Measurements from ENCODE around the gene MAST4. TPM values are rescaled to one million over a fixed set of nuclear protein-coding genes. Genes with fewer than 3 reads are reported as not detected.
"Not testable (repeated sequence)": the region's sequence is repeated elsewhere in the genome, so short reads cannot be mapped to it uniquely, and the experiment has no call there.

MAST4 gene
- total RNA-seq, 1 experiment from 2014 or later: 6.8 TPM

- DNase-seq (ENCODE audit: low read depth): no peak
These were observed 212.5 kb downstream of the MAST4 start for GRCh38 chr5:66808663-66809062.

GRCh38 chr5:66810151-66810550, 214.0 kb downstream of the MAST4 start:
- no peak for DNase-seq (ENCODE audit: low read depth)

GRCh38 chr5:66810848-66811261, 214.7 kb downstream of the MAST4 start:
- no peak for DNase-seq (ENCODE audit: low read depth)

GRCh38 chr5:66812291-66812690, 216.1 kb downstream of the MAST4 start:
- no peak for DNase-seq (ENCODE audit: low read depth)

GRCh38 chr5:66813306-66813705, 217.1 kb downstream of the MAST4 start:
- DNase-seq (ENCODE audit: low read depth): no peak

GRCh38 chr5:66814146-66814991, 218.2 kb downstream of the MAST4 start:
- peak; percentile 54 for DNase-seq (ENCODE audit: low read depth)

- no peak for DNase-seq (ENCODE audit: low read depth)
These were observed 222.2 kb downstream of the MAST4 start for GRCh38 chr5:66818304-66818934.

GRCh38 chr5:66818935-66819328, 222.7 kb downstream of the MAST4 start:
- no peak for DNase-seq (ENCODE audit: low read depth)

- no peak for DNase-seq (ENCODE audit: low read depth)
These were observed 224.5 kb downstream of the MAST4 start for GRCh38 chr5:66820630-66821207.

GRCh38 chr5:66821688-66822429, 225.7 kb downstream of the MAST4 start:
- no peak for DNase-seq (ENCODE audit: low read depth)

GRCh38 chr5:66822906-66823305, 226.7 kb downstream of the MAST4 start:
- DNase-seq (ENCODE audit: low read depth): not testable (repeated sequence)

- DNase-seq (ENCODE audit: low read depth): no peak
These were observed 228.3 kb downstream of the MAST4 start for GRCh38 chr5:66824476-66824875.

- no peak for DNase-seq (ENCODE audit: low read depth)
These were observed 230.1 kb downstream of the MAST4 start for GRCh38 chr5:66826263-66826662.

GRCh38 chr5:66826696-66827095, 230.5 kb downstream of the MAST4 start:
- no peak for DNase-seq (ENCODE audit: low read depth)

GRCh38 chr5:66828046-66828547, 231.9 kb downstream of the MAST4 start:
- DNase-seq (ENCODE audit: low read depth): no peak

GRCh38 chr5:66828548-66829357, 232.6 kb downstream of the MAST4 start:
- peak; percentile 58 for DNase-seq (ENCODE audit: low read depth)

GRCh38 chr5:66829358-66829674, 233.1 kb downstream of the MAST4 start:
- no peak for DNase-seq (ENCODE audit: low read depth)

- DNase-seq (ENCODE audit: low read depth): peak; percentile 42
These were observed 233.6 kb downstream of the MAST4 start for GRCh38 chr5:66829826-66830225.

- no peak for DNase-seq (ENCODE audit: low read depth)
These were observed 234.4 kb downstream of the MAST4 start for GRCh38 chr5:66830636-66831035.

GRCh38 chr5:66839636-66840185, 243.5 kb downstream of the MAST4 start:
- no peak for DNase-seq (ENCODE audit: low read depth)

GRCh38 chr5:66840511-66841013, 244.4 kb downstream of the MAST4 start:
- DNase-seq (ENCODE audit: low read depth): peak; percentile 52
